AG04450 (cell line): ENCODE data around the gene SECTM1. TPM values are rescaled to one million over a fixed set of nuclear protein-coding genes. Genes with fewer than 3 reads are reported as not detected.

Experiments used
- CTCF ChIA-PET: fragments of 300-600, 350-600 bp; formaldehyde crosslinking; extraction: SDS; loops from one replicate; lab custom pipeline; 2022; ENCODE audit warnings: antibody characterized with exemption, inconsistent platforms; lab: Charles Lee
- POLR2A ChIA-PET: fragments of 350-600 bp; formaldehyde crosslinking; extraction: SDS; loops from one replicate; lab custom pipeline; 2021; ENCODE audit warnings: antibody characterized with exemption, inconsistent platforms; lab: Yijun Ruan, JAX
- DNase-seq: peaks from one replicate; pipeline ENCODE4 v3.0.0-alpha.2; 2011; ENCODE audit warnings: low read depth, low spot score
- H3K27ac ChIP-seq: one replicate; pipeline ENCODE4 v1.5.1; 2012; ENCODE audit warnings: low read depth, low read length, control low read depth
- H3K27me3 ChIP-seq: one replicate; pipeline ENCODE4 v1.6.0; 2012; ENCODE audit warnings: low read length; ENCODE audit not compliant: control insufficient read depth, insufficient read depth
- H3K4me3 ChIP-seq: 2 replicates; pipeline ENCODE4 v1.5.1; 2011; ENCODE audit warnings: mild to moderate bottlenecking, low read depth, low read length, control low read depth
- H3K9me3 ChIP-seq: 2 replicates; pipeline ENCODE4 v1.5.1; 2012; ENCODE audit warnings: low read length; ENCODE audit not compliant: control insufficient read depth, insufficient read depth
- CTCF ChIP-seq: IDR thresholded peaks from 2 replicates; pipeline ENCODE4 v1.5.1; 2011; ENCODE audit warnings: low read depth, low read length, control low read depth, inconsistent platforms
- polyA plus RNA-seq: library from polyadenylated mRNA; depleted of rRNA; stranded (reverse); fragments of >200 nt; gene quantifications from 2 replicates; pipeline ENCODE4 v1.2.3, GENCODE V29; 2011

The SECTM1 gene
- polyA plus RNA-seq, 1 experiment: 8.0 TPM

- ChIA-PET POLR2A (interaction anchor here (0.6 to 1.4 kb wide), 5 partner anchors 25 to 47 kb away, joined by 3 to 5 read pairs (median 4); partner anchors contain the start of genes CSNK1D and SECTM1), CTCF (no interaction called here)
- no peak for DNase-seq
- H3K4me3 ChIP-seq: 0 out of 2 replicates have a peak overlapping the region, but pooled peaks have one; percentile 55
- H3K27ac ChIP-seq: peak overlapping the region; percentile 91
- no peaks in the 10 kb centered on the region; the same call in 1 of the 2 replicates for H3K9me3 ChIP-seq
- no peak for TF ChIP-seq CTCF
- H3K27me3 ChIP-seq: peaks cover 2% of the 10 kb centered on the region
These were observed 34.8 kb downstream of the SECTM1 start for GRCh38 chr17:82298538-82299421.

GRCh38 chr17:82297714-82298537 is 35.6 kb downstream of the SECTM1 start:
- Histone ChIP-seq H3K4me3 (peak overlapping the region; percentile 55), H3K9me3 (no peaks in the 10 kb centered on the region; the same call in 1 of the 2 replicates), H3K27me3 (no peaks in the 10 kb centered on the region), H3K27ac (peak overlapping the region; percentile 91)
- TF ChIP-seq CTCF: no peak
- ChIA-PET CTCF (no interaction called here), POLR2A (interaction anchor here (0.6 to 1.4 kb wide), 6 partner anchors 24 to 55 kb away, joined by 3 to 6 read pairs (median 4); partner anchors contain the start of genes CSNK1D and SECTM1)
- peak; percentile 74 for DNase-seq

GRCh38 chr17:82297280-82297713 is 36.3 kb downstream of the SECTM1 start:
- Histone ChIP-seq H3K27me3 (no peaks in the 10 kb centered on the region), H3K9me3 (no peaks in the 10 kb centered on the region; the same call in 1 of the 2 replicates), H3K27ac (peak overlapping the region; percentile 91), H3K4me3 (peak overlapping the region; percentile 55)
- ChIA-PET POLR2A (interaction anchor here (0.6 kb wide), 1 partner anchor 56 kb away, joined by 6 read pairs; no protein-coding TSS in a partner anchor), CTCF (no interaction called here)
- no peak for TF ChIP-seq CTCF
- no peak for DNase-seq

- no peak for TF ChIP-seq CTCF
- peak overlapping the region; percentile 91 for H3K27ac ChIP-seq
- no peak overlapping the region for H3K4me3 ChIP-seq
- no peaks in the 10 kb centered on the region for H3K27me3 ChIP-seq
- POLR2A ChIA-PET: interaction anchor here (1.0 kb wide), 1 partner anchor 9 kb away, joined by 4 read pairs; no protein-coding TSS in a partner anchor
- H3K9me3 ChIP-seq: peaks cover 2% of the 10 kb centered on the region; the same call in 1 of the 2 replicates
- CTCF ChIA-PET: interaction anchor here (0.6 kb wide), 1 partner anchor 337 kb away, joined by 3 read pairs; no protein-coding TSS in a partner anchor
- no peak for DNase-seq
These were observed 36.9 kb downstream of the SECTM1 start for GRCh38 chr17:82296511-82297279.
